PC-3 (cell line): ENCODE data around the gene NSMF. TPM values are rescaled to one million over a fixed set of nuclear protein-coding genes. Genes with fewer than 3 reads are reported as not detected.

ENCODE experiments used
- ATAC-seq: fragments of 200-7000 bp; cut with Tn5 transposase; 2 replicates; pipeline ENCODE4 v1.9.1; 2020; ENCODE audit warnings: mild to moderate bottlenecking, moderate library complexity
- BruUV-seq: library from RNA; stranded (reverse); fragments of 400-500 nt; replicated peaks from 2 replicates; lab custom pipeline; 2021; lab: Mats Ljungman, UMichigan
- CTCF ChIA-PET: fragments of 300-600 bp; sonication (Branson Sonifier 250); formaldehyde crosslinking; loops from one replicate; lab custom pipeline; 2022; ENCODE audit warnings: antibody characterized with exemption; lab: Charles Lee
- POLR2A ChIA-PET: fragments of 300-600 bp; sonication (Branson Sonifier 250); formaldehyde crosslinking; loops from one replicate; lab custom pipeline; 2022; ENCODE audit warnings: antibody characterized with exemption; ENCODE audit not compliant: unreplicated experiment; lab: Charles Lee
- DNase-seq: peaks from one replicate; pipeline ENCODE4 v3.0.0-alpha.2; 2015
- H2AFZ ChIP-seq: fragments of 300-600 bp; sonication (generic); 2 replicates; pipeline ENCODE4 v1.6.0; 2016; ENCODE audit warnings: antibody characterized with exemption, low read length
- H3F3A ChIP-seq: fragments of 300-600 bp; sonication (generic); one replicate; pipeline ENCODE4 v1.6.0; 2017; ENCODE audit warnings: antibody characterized with exemption, low read length, control low read depth, mild to moderate bottlenecking; ENCODE audit not compliant: unreplicated experiment
- H3K27ac ChIP-seq: fragments of 300-600 bp; sonication (generic); 2 replicates; pipeline ENCODE4 v1.5.1; 2016; ENCODE audit warnings: mild to moderate bottlenecking, low read length
- H3K27me3 ChIP-seq: fragments of 300-600 bp; sonication (generic); 2 replicates; pipeline ENCODE4 v1.6.1; 2016; ENCODE audit warnings: low read length, mixed read lengths
- H3K36me3 ChIP-seq: fragments of 300-600 bp; sonication (generic); 2 replicates; pipeline ENCODE4 v1.6.1; 2016; ENCODE audit warnings: low read depth, mixed run types, low read length, mixed read lengths
- H3K4me1 ChIP-seq: fragments of 300-600 bp; sonication (generic); 2 replicates; pipeline ENCODE4 v1.5.1; 2016; ENCODE audit warnings: low read length; ENCODE audit not compliant: insufficient read depth
- H3K4me2 ChIP-seq: fragments of 300-600 bp; sonication (generic); 2 replicates; pipeline ENCODE4 v1.6.0; 2016; ENCODE audit warnings: low read length
- H3K4me3 ChIP-seq: fragments of 300-600 bp; sonication (generic); 2 replicates; pipeline ENCODE4 v1.5.1; 2016; ENCODE audit warnings: mild to moderate bottlenecking, low read length, mixed read lengths
- H3K79me2 ChIP-seq: fragments of 300-600 bp; sonication (generic); 2 replicates; pipeline ENCODE4 v1.6.1; 2017; ENCODE audit warnings: low read length, mixed read lengths
- H3K9ac ChIP-seq: fragments of 300-600 bp; sonication (generic); 2 replicates; pipeline ENCODE4 v1.6.0; 2016; ENCODE audit warnings: mild to moderate bottlenecking, low read length
- H3K9me2 ChIP-seq: fragments of 300-600 bp; sonication (generic); replicated peaks from 2 replicates; pipeline ENCODE4 v1.6.1; 2016; ENCODE audit warnings: mixed run types, low read length, mixed read lengths
- H3K9me3 ChIP-seq: fragments of 300-600 bp; sonication (generic); 2 replicates; pipeline ENCODE4 v1.6.1; 2016; ENCODE audit warnings: low read length, mixed read lengths
- H4K20me1 ChIP-seq: fragments of 300-600 bp; sonication (generic); 2 replicates; pipeline ENCODE4 v1.6.1; 2016; ENCODE audit warnings: low read length, mixed read lengths
- CTCF ChIP-seq: fragments of 300-600 bp; sonication (generic); conservative IDR thresholded peaks from 2 replicates; pipeline ENCODE4 v1.5.1; 2017; ENCODE audit warnings: antibody characterized with exemption, low read depth, mild to moderate bottlenecking, low read length
- EZH2 ChIP-seq: fragments of 300-600 bp; sonication (generic); IDR thresholded peaks from one replicate; pipeline ENCODE4 v1.6.1; 2017; ENCODE audit warnings: antibody characterized with exemption, mild to moderate bottlenecking, low read length; ENCODE audit not compliant: unreplicated experiment
- EZH2phosphoT487 ChIP-seq: fragments of 300-600 bp; sonication (generic); IDR thresholded peaks from 2 replicates; pipeline ENCODE4 v1.6.1; 2018; ENCODE audit warnings: mild to moderate bottlenecking, antibody characterized with exemption, low read length, borderline replicate concordance
- intact Hi-C: fragments of 100-400 bp; cut with micrococcal nuclease; formaldehyde crosslinking; loops from 2 replicates; pipeline ENCODE4 v1.9.0; 2023
- total RNA-seq: library from RNA; depleted of rRNA; stranded (reverse); fragments of >200 nt; gene quantifications from 2 replicates; pipeline ENCODE4 v1.2.3, GENCODE V29; 2014

NSMF gene
- total RNA-seq, 1 experiment from 2014 or later, result 30.8 TPM

DNA sequence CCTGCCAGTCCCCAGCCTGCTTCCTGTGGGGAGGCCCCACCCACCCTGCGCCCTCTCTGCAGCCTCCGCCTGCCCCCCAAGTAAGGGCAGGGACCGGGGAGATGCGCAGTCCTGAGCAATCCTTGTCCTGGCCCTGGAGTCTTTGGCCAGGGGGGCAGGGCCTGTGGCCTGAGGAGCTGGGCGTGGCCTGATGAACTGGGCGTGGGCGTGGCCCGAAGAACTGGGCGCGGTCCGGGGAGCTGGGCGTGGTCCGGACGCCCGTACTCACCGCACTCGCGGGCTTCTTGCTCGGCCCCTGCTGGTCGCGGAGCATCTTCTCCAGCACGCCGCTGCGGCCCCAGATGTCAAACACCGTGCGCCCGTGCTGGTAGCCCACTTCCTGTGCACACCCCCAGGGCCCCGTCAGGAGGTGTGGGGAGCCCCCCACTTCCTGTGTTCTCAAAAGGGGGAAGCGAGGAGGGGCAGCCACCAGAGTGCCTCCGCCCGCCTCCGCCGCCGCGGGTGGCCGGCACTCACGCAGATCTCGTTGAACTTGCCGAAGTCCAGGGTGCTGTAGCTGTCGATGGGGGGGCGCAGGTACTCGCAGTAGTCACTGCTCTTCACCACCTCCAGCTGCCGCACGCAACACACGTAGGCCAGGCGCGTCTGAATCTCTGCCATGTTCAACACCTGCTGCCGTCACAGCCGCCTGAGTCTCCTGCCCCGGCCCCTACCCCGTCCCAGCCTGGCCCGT, 2.7 kb upstream of the NSMF start:
- no peaks in the 10 kb centered on the region for H3K9me2 ChIP-seq
- TF ChIP-seq EZH2phosphoT487 (no peak), CTCF (no peak), EZH2 (no peak)

GRCh38 chr9:137461316-137461662, 2.2 kb upstream of the NSMF start:
- Histone ChIP-seq H3K36me3 (no peaks in the 10 kb centered on the region), H3F3A (no peaks in the 10 kb centered on the region), H2AFZ (no peak overlapping the region), H3K9ac (no peak overlapping the region), H3K27me3 (no peaks in the 10 kb centered on the region), H3K4me2 (no peak overlapping the region), H3K9me3 (no peaks in the 10 kb centered on the region), H3K79me2 (peaks cover 13% of the 10 kb centered on the region; the same call in 1 of the 2 replicates), H3K9me2 (no peaks in the 10 kb centered on the region), H3K27ac (no peak overlapping the region), H3K4me3 (no peak overlapping the region), H3K4me1 (peaks cover 4% of the 10 kb centered on the region; the same call in 1 of the 2 replicates), H4K20me1 (no peaks in the 10 kb centered on the region)
- POLR2A ChIA-PET, result no interaction called here
- CTCF ChIA-PET, result no interaction called here
- TF ChIP-seq EZH2, result no peak
- TF ChIP-seq EZH2phosphoT487, result no peak
- TF ChIP-seq CTCF, result no peak
- intact Hi-C loops, result no loop called here
- no peak for DNase-seq
- no TSS peak for BruUV-seq
- no peak for ATAC-seq

More for the DNA sequence above, 2.7 kb upstream of the NSMF start:
- Histone ChIP-seq H3K27ac (no peak overlapping the region), H3K36me3 (no peaks in the 10 kb centered on the region), H3K4me2 (no peak overlapping the region), H3K9ac (no peak overlapping the region), H3F3A (no peaks in the 10 kb centered on the region), H2AFZ (no peak overlapping the region), H4K20me1 (no peaks in the 10 kb centered on the region), H3K79me2 (peaks cover 13% of the 10 kb centered on the region; the same call in 1 of the 2 replicates), H3K27me3 (no peaks in the 10 kb centered on the region), H3K4me3 (no peak overlapping the region), H3K9me3 (no peaks in the 10 kb centered on the region), H3K4me1 (peaks cover 4% of the 10 kb centered on the region; the same call in 1 of the 2 replicates)
- ChIA-PET POLR2A (no interaction called here), CTCF (no interaction called here)
- intact Hi-C loops, result no loop called here
- no peak for ATAC-seq
- BruUV-seq, result no TSS peak
- DNase-seq, result no peak
